Measurements from ENCODE around the gene CDK19.
"Not testable (repeated sequence)": the region's sequence is repeated elsewhere in the genome, so short reads cannot be mapped to it uniquely, and the experiment has no call there.

Gene CDK19

DNA sequence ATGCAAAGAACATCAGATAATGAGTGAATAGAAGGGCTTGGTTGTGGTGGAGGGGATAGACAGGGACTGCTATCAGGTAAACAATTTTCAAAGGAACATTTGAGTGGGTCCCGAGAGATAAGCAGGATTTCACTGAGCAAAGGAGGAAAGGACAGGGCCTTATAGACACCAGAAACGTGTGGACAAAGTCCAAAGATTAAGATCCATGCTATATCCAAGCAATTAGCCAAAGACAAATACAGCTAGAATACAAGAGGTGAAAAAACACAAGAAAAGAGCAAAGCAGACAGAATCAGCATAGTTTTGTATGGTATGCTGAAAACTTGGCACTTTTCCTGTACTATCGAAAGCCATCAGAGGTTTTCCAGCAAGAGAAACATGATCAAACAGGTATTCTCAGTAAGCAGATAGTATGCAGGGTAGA lies 59.8 kb downstream of the CDK19 start:
- DNase-seq, result no peak

- not testable (repeated sequence) for DNase-seq
These were observed 61.2 kb downstream of the CDK19 start for GRCh38 chr6:110753936-110754668.

GRCh38 chr6:110748453-110748852 lies 66.8 kb downstream of the CDK19 start:
- DNase-seq, result no peak

DNA sequence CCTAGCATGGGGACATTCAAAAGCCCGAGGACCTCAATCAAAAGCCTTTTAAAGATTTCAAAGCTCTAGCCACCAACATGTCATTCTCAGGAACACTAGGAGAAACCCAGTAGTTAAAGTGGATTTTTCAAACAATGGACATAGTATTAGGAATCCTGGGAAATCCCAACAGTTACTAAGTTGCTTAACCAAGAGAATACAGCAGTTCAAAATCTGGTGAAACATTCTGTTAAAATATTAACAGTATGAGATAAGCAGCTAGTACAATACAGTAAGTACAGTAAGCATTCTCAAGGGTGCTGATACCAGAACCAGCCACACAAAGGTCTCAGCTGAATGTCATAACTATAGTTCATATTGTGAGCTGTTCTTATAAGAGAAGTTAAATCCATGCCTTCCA lies 68.6 kb downstream of the CDK19 start:
- DNase-seq, result no peak

GRCh38 chr6:110744991-110745390 lies 70.3 kb downstream of the CDK19 start:
- no peak for DNase-seq

- DNase-seq, result not testable (repeated sequence)
These were observed 72.7 kb downstream of the CDK19 start for GRCh38 chr6:110742552-110742951.

GRCh38 chr6:110741517-110741916 lies 73.8 kb downstream of the CDK19 start:
- no peak for DNase-seq

DNA sequence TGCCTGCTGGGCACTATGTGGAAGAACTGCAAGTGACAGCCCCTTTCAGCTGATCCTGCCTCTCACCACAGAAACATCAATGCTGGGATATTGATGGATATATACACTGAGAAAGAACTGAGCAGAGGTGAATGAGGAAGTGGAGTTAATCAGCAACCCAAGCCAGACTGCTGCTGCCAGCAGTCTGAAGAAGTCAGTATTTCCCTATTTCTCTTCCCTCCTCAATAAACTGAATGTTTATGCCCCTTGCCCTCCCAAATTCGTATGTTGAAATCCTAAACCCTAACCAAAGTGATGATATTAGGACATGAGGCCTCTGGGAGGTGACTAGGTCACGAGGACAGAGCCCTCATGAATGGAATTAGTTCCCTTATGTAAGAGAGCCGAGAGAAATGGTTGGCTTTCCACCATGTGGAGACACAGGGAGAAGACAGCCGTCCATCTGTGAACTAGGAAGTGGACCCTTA lies 76.3 kb downstream of the CDK19 start:
- DNase-seq, result no peak

DNA sequence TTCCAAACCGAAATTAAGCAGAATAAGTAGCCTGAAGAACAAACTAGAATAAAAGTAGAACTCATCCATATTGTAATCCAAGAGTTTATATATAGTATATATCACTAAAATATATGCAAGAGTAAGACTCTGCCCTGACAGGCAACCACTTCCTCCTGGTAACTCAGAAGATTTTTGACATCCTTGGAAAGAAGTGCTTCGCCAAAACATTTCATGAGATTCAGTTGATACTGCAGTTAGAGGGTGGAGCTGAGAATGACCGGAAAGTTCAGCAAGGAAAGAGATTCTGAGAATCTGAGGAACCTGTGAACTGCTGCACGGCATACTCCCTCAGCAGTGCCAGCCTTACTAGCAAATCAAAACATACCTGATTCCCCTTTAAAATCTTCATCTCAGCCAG lies 79.6 kb downstream of the CDK19 start:
- no peak for DNase-seq

GRCh38 chr6:110731898-110732297 lies 83.4 kb downstream of the CDK19 start:
- DNase-seq, result no peak

GRCh38 chr6:110731196-110731595 lies 84.1 kb downstream of the CDK19 start:
- no peak for DNase-seq

- DNase-seq, result no peak
These were observed 86.8 kb downstream of the CDK19 start for GRCh38 chr6:110728501-110728900.

GRCh38 chr6:110723017-110723416 lies 92.3 kb downstream of the CDK19 start:
- DNase-seq, result no peak

- DNase-seq, result no peak
These were observed 95.2 kb downstream of the CDK19 start for GRCh38 chr6:110720066-110720465.

DNA sequence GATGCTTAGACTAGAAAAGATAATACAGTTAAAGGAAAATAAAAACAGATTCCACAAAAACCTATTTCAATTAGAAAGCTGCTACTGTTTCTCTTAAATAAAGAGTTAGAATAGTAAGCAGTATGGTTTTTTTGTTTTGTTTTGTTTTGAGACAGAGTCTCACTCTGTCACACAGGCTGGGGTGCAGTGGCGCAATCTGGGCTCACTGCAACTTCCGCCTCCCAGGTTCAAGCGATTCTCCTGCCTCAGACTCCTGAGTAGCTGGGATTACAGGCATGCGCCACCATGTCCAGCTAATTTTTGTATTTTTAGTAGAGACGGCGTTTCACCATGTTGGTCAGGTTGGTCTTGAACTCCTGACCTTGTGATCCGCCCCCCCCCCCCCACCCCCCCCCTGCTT lies 95.7 kb downstream of the CDK19 start:
- DNase-seq, result not testable (repeated sequence)

GRCh38 chr6:110714143-110714542 lies 101.1 kb downstream of the CDK19 start:
- no peak for DNase-seq

DNA sequence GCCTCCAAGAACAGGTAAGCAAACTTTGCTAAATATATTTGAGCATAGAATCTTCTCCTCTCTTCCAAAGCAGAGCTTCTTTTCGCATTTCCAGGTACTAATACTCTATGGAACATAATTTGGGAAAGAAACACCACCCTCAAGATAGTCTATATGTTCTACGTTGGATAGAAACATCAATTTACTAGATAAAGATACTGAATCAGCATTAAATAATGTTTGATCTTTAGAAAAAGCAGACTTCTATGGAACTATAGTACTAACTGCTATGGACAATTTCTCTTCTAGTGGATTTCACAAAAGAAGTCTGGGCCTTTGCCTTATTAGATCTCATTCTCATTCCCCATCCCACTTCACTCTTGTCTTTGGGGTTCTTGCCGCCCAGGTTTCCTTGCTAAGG lies 103.0 kb downstream of the CDK19 start:
- no peak for DNase-seq

DNA sequence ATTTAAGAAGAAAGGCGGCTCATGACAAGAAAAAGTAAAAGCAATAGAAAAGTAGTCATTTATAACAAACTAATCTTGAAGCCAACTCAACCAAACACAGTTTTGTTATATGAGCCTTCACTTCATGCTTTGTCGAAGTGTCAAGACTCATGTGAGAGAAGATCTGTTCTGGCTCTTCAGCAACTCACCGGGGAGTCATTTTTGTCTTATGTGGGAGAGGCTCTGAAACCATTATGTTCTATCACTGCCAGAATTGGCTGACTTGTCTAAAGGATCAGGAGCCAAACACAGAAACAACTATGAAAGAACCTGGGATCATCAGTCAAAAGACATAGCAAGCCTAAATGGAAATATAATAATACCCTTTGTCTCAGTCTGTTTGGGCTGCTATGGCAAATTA lies 105.2 kb downstream of the CDK19 start:
- no peak for DNase-seq

DNA sequence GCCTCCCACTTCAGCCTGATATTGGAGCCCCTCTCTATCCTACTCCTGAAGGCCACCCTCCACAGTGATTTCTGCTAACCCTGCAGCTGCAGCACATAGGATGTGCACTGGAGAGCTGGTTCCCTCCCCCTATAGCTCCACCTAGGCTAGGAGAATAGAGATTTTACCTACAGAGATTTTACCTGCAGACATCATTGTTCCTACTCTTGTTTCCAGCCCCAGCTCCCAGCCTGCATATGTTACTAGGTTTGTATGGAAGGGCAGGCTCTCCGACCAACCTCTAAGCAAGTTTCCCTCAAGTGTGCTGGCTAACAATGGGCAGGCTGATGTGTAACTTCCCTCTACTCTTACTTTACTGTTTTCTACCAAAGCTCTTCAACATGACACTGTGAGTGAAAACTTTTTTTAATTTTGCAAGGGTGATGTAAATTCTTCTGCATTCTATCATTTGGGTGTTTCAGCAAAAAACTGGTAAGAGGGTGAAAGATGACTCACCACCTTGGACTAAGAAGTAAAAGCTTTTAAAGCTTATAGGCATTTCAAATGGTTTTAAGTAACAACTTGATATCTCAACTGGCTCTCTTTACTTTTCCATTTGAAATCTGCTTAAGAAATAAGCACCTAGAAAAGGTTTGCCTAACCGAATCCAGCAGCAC lies 106.8 kb downstream of the CDK19 start:
- no peak for DNase-seq

- no peak for DNase-seq
These were observed 109.7 kb downstream of the CDK19 start for GRCh38 chr6:110705543-110705942.

- DNase-seq, result no peak
These were observed 111.2 kb downstream of the CDK19 start for GRCh38 chr6:110703906-110704594.

DNA sequence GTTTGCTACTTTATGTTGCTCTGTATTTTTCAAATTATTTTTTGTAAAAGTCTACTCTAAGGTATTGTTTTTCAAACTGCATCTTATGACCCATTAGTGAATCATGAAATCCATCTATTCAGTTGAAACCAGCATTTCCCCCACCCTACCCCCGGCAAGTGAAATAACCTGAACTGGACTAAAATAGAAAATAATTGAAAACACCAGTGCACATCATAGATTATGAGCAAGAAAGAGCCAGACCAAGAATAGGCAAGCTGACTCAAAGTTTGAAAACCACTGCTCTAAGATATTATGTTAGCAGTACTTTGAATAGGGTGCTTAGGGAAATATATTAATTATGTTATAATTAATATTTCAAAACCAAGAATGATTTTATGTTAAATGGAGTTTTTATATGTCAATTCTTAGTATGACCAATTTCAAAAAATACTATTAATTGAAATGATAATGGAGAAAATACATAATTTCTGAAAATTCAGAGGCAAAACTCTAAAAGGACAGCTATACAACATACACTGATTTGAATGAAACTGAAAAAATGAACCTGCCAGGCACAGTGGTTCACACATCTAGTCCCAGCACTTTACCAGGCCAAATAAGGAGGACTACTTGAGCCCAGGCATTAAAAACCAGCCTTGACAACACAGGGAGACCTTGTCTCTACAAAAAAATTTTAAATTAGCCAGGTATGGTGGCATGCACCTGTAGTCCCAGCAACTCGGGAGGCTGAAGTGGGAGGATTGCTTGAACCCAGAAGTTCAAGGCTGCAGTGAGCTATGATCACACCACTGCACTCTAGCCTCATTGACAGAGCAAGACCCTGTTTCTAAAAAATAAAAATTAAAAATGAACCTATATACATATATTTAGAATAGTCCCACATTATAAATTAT lies 112.0 kb downstream of the CDK19 start:
- no peak for DNase-seq

DNA sequence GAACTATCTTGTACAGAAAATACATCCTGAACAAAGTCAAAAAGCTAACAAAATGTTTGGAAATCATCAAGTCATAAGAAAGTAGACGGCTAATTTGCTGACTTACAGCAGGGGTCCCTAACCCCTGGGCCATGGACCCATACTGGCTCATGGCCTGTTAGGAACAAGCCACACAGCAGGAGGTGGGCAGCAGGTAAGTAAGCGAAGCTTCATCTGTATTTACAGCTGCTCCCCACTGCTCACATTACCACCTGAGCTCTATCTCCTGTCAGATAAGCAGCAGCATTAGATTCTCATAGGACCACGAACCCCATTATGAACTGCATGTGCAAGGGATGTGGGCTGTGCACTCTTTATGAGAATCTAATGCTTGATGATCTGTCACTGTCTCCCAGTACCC lies 115.5 kb downstream of the CDK19 start:
- no peak for DNase-seq
